Raji (cell line): ENCODE results near the gene TADA2A.

Experiments used
- POLR2A ChIP-seq: IDR thresholded peaks from 2 replicates; pipeline ENCODE4 v1.6.1; 2011; ENCODE audit warnings: low read depth, low read length, control low read depth; ENCODE audit not compliant: insufficient read depth

The TADA2A gene

GRCh38 chr17:37386462-37386861, 20.2 kb upstream of the TADA2A start:
- TF ChIP-seq POLR2A = no peak

DNA sequence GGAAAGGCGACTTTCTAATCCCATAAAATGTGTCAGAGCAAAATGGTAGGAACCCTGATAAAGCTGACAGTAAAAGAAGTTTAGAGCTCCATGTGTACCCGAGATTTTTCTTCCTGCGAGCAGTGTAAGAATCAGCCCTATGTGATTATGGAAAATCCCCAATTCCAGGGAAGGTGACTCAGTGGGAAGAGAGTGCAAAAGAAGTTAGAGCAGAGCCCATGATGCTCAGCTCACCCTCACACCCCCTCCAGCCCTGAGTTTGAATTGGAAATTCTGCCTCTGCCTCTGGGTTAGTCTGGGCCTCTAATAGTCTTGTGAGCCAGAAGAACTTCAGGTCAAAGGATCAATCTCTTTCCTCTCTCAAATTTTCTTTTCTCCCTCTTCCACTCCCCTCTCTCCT, 18.4 kb upstream of the TADA2A start:
- TF ChIP-seq POLR2A = no peak

- no peak for TF ChIP-seq POLR2A
These were observed 17.5 kb upstream of the TADA2A start for GRCh38 chr17:37389160-37389559.

- no peak for TF ChIP-seq POLR2A
These were observed 15.5 kb upstream of the TADA2A start for GRCh38 chr17:37391146-37391545.

DNA sequence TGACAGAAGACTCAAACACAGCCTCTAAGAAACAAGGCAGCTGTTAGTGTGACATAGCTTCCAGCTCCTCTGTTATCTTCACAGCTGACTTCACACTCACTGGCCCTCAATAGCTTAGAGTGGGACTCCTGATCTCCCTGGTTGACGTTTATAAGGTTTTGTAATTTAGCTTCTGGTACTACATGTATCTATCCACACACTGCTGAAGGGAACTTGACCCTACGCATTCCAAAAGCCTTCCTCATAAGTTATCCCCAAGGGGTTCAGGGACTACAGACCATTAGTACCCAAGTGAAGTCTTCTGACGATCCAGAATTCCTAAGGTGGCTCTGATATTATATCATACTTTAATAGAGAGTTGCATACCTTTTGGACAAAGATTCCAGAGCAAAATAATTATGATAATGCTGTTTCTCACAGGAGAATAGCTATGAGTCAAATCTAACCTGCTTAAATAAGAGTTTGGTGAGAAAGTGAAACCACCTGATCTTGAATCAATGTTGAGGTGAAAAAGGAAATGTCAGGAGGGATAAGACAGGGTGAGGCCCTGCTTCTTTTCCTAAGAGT, 14.6 kb upstream of the TADA2A start:
- no peak for TF ChIP-seq POLR2A

GRCh38 chr17:37393352-37393751, 13.3 kb upstream of the TADA2A start:
- TF ChIP-seq POLR2A = no peak

GRCh38 chr17:37399265-37399803, 7.4 kb upstream of the TADA2A start:
- no peak for TF ChIP-seq POLR2A

- no peak for TF ChIP-seq POLR2A
These were observed 6.2 kb upstream of the TADA2A start for GRCh38 chr17:37400505-37400904.

DNA sequence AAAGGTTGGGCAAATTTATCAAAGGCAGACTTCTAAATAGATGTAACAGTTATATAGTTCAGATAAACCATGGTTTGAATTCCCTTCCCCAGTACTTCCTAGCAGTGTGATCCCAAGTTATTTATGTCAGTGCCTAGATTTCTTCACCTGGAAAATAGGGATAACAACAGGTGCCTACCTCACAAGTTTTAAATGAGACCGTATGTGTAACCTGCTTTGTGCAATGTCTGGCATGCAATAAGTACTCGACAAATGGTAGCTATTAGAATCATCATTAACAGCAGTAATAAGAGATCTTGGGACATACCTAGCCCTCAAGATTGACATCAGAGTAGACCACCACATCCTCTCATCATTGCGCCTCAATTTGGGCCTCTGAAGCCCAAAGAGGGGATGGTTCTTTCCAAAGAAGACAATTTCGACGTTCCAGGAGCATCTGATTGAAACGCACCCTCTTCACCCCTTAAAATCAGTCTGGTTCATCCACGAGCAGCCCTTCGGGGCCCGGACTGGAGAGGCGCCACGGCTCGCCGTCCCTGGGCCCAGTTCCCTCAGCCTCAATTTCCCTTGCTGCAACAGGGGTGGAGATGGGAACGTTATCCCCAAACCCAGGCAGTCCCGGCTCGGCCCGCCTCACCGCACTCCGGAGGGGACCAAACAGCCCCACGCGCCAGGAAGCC, 591 bp upstream of the TADA2A start:
- no peak for TF ChIP-seq POLR2A

DNA sequence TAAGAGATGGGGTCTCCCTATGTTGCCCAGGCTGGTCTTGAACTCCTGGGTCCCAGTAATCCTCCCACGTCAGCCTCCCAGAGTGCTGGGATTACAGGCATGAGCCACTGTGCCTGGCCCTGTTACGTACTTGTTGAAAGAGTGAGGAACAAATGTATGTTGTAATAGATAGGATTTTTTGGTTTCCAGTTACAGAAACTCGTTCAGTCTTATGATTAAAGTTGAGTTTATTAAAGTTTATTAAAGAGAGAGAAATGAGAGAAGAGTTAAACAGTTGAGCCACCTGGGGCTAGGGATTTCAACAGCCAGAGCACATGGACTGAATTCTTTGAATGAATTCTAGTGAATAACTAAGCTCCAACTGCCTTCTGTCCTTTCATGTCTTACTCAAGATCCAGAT, 3.7 kb downstream of the TADA2A start:
- TF ChIP-seq POLR2A = no peak

DNA sequence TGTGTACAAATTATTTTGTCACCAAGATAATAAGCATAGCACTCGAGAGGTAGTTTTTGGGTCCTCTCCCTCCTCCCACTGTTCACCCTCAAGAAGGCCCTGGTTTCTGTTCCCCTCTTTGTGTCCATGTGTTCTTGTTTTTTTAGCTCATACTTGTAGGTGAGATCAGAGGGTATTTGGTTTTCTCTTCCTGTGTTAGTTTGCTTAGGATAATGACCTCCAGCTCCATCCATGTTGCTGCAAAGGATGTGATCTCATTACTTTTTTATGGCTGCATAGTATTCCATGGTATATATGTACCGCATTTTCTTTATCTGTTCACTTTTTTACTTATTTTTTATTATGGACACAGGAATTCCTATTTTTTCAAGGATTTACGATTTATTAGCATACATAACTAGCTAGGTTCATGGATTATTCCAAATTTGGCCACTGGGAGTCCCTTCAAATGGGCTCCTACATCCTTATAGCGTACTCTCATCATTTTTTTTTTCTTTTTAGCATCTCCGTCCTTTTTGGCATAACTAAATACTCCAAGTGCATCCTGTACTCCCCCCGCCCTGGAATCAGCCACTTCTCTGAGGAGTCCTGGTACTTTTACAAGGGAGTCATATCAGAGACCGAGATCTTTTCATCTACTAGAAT, 7.3 kb downstream of the TADA2A start:
- TF ChIP-seq POLR2A = no peak

- no peak for TF ChIP-seq POLR2A
These were observed 11.2 kb downstream of the TADA2A start for GRCh38 chr17:37417852-37418251.

- no peak for TF ChIP-seq POLR2A
These were observed 16.4 kb downstream of the TADA2A start for GRCh38 chr17:37422971-37423625.

GRCh38 chr17:37425268-37425667, 18.6 kb downstream of the TADA2A start:
- no peak for TF ChIP-seq POLR2A

- TF ChIP-seq POLR2A = no peak
These were observed 22.4 kb downstream of the TADA2A start for GRCh38 chr17:37429039-37429438.

GRCh38 chr17:37429453-37429852, 22.8 kb downstream of the TADA2A start:
- TF ChIP-seq POLR2A = no peak

DNA sequence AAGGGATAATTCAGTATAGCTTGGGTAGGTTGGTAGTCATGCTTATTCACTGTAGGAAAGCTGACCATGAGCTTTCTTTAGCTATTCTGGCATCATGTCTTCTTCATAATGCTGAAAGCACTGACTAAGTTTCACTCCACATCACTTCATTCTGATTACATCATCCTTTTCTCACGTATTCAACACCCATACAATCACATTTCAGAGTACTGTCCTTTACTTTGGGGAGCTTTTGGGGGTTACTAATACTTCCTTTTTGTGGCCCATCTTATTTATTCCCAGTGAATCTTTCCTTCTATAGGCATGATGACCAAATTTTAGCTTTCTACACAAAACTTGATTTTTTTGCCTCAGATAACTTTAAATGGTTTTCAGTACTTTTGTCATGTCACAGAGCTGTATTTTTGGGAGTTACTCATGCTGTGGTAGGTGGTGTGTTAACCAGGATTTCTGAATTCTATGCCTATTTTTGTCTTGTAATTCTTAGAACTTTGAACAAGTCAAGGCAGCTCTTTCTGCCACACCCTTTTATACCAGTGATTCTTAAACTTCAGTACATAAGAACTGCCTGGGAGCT, 23.5 kb downstream of the TADA2A start:
- no peak for TF ChIP-seq POLR2A
